Measurements from ENCODE around the gene NFIB. TPM values are rescaled to one million over a fixed set of nuclear protein-coding genes. Genes with fewer than 3 reads are reported as not detected.

Gene NFIB
- total RNA-seq, 1 experiment from 2014 or later: 13.6 TPM

DNA sequence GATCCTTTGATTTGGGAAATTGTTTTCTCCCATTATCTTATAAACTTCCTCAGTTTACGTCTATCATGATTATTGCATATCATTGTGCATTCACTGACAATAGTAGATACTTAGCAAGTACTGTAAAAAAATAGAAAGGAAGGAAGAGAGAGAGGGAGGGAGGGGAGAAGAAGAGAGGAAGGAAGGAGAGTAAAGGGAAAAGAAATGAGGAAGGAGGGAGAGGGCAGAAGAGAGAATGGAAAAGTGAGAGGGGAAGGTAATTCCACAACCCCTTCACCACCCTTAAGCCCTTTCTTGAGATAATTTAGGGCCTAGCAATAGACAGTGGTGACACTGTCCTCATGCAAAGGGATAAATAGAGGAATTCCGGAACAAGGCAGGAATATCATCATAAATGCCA, 64.4 kb downstream of the NFIB start:
- no peak for DNase-seq (ENCODE audit: low spot score)

DNA sequence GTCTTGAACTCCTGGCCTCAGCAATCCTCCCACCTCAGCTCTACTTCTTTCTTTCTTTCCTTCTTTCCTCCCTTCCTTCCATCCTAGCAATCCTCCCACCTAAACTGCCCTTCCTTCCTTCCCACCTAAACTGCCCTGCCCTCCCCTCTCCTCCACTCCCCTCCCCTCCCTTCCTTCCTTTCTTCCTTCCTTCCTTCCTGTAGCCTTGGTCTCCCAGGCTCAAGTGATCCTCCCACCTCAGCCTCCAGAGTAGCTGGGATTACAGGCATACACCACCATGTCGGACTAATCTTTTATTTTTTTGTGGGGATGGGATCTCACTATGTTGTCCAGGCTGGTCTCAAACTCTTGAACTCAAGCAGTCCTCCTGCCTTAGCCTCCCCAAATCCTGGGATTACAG, 65.8 kb downstream of the NFIB start:
- DNase-seq (ENCODE audit: low spot score): no peak

DNA sequence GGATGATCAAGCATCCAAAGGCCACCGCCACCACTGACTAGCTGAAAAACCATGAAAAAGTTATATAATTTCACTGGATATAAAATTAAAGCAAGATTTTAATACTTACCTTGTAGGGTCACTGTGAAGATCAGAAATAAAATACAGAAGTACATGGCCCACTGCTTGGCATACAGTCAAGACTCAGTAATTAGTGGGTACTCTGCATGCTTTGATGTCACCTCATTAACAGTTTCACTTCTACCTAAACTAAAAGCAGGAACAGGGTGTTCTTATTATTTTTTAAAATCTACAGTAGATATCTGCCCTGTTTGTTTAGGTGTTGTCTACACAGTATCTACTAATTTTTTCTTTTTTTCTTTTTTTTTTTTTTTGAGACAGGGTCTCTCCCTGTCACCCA, 66.4 kb downstream of the NFIB start:
- DNase-seq (ENCODE audit: low spot score): no peak

DNA sequence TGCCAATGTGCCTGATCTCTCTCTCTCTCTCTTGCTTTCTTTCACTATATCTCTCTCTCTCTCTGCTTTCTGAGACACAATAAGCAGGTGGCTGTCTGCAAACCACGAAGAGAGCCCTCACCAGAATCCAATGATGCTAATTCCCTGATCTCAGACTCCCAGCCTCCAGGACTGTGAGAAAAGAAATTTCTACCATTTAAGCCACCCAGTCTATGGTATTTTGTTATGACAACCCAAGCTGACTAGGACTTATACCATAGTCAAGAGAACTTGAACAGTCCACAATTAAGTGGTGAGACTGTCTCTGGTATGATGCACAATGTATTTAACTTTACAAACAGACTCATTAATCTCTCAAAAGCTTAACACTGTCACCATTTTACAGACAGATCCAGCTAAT, 67.0 kb downstream of the NFIB start:
- no peak for DNase-seq (ENCODE audit: low spot score)

DNA sequence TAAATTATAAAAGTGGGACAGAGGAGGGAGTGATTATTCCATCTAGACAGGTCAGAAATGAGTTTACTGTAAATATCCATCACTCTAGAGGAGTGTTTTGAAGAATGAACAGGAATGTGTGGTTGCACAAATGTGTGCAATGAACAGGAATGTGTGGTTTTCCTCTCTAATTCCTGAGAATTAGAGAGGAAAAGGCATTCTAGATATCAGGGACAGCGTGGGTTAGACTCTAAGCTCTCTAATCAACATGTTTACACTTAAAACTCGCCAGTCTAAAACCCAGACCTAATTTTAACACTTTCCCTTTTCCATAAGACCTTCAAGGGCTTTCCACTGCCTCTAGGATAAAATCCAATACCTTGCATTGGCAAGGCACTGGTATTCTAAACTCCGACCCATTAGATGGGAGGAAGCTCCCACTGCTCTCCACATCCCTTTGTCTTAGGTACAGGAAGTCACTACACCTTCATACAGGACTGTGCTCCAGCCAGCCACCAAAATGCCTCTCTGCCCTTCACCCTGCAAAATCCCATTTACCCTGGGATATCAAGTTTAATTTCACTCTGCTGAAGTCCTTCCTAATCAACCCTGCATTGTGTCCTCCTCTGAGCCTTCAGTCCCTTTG, 67.9 kb downstream of the NFIB start:
- no peak for DNase-seq (ENCODE audit: low spot score)

DNA sequence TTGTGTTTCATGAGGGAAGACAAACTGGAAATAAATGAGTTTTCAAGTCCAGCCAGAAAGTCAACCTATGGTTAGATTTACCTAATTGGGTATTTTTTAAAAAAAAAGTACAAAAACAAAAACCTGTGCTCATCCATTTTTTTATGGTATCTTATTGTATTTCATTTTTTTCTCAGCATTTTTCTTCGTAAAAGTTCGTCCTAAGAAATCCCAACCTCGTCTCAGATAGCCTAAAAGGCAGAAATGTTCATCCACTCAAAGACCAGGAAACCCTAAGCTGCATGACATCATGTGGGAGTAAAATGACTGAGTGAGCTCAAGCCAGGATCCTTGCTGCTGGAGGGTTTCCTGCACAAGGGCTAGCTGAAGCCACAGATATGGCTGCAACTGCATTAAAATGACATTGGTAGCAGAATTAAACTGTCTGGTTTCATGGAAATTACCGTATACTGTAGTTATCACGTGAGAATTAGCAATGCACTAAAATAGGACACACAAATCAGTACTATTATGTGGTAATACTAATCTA, 70.4 kb downstream of the NFIB start:
- no peak for DNase-seq (ENCODE audit: low spot score)

DNA sequence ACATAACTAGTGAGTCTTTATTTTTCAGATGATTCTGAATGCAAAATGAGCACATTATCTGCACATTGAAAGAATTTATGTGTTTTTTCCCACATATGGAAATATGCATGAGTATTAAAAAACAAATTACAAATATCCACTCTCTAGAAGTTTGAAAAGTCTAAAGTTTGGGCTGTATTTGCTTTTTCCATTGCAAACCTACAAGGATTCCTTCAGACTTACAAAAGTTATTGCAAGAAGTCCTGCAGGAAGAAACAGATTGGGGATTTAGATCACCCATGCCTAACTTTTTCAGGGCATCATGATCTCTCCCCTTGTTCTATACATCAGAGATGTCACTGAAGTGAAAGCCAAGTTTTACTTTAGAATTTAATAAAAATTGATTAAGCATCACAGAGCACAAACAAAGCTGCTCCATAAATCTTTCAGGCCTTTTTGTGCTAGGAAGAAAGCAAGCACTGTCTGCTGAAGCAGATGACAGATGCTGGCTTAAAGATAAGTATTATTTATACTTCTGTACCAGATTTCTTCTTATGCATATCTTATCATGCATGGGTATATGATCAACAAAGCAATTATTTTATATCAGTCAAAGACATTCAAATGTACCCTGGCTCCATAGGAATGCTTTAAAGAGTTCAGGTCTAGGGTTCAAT, 71.7 kb downstream of the NFIB start:
- DNase-seq (ENCODE audit: low spot score): no peak

DNA sequence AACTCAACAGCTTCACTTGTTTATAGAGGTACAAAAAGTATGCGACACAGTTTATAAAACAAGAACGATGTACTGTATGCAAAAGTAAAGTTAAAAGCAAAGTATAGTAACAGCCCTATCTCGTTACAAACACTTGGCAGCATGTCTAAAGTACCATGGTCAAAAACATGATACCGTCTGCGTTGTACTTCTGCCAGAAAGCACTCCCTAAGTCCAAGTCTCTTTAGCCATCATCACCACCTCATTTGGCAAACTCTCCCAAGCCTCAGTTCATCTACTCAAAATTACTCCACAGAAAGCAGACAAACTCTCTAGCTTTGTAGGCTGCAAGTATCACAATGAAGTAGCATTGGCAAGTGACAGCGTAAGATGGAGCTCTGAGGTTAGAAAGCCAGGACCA, 73.4 kb downstream of the NFIB start:
- no peak for DNase-seq (ENCODE audit: low spot score)

DNA sequence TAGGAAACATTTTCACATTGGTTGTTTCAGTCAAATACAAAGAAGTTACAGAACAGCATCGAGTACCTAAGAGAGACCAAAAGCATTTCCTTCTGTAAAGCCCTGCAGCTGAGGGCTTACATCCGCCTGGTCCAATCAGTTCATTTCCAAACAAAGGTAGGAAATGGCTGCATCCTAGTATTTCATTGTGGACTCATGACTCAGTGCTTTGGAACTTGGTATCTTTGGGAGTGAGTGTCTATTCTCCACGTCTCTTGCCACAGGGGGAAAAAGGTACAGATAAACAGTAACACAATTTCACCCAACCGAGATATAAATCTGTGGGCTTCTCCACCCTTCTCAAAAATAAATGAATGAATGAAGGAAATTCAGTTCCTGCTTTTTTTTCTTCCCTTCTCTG, 75.4 kb downstream of the NFIB start:
- peak; percentile 67 for DNase-seq (ENCODE audit: low spot score)

DNA sequence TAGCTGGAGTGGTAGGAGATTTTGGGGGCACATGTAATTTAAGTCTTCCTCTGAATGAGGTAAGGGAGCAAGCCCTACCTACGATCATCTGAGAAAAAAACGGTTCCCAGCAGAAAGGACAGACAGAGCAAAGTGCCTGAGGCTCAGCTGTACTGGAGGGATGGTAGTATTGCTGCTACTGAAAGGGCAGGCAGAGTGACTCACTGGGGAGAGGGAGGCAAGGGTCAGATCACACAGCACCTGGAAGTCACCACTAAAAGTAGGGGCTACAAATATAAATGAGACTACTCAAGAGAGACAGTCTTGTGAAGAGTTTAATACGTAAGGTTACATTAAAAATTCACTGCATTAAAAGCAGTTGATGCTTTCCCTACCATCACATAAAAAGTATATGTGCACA, 75.9 kb downstream of the NFIB start:
- DNase-seq (ENCODE audit: low spot score): peak; percentile 52

DNA sequence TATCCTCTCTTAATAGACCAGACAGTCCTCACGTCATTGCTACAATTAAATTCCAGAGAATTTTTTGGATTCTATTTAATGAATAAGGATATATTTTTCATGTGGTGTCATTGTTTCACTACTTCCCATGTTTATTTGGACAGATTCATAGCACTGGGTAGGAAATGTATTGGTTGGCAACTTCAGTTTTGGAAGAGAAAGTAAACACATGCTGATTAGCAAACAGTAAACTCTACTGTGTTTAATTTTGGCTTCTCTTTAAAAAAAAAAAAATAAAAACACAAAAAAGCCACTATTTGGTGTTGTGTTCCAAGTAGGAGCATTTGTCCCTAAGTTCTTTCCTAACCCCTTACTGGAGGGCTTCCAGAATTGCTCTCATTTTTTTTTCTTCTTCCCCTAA, 77.3 kb downstream of the NFIB start:
- no peak for DNase-seq (ENCODE audit: low spot score)

DNA sequence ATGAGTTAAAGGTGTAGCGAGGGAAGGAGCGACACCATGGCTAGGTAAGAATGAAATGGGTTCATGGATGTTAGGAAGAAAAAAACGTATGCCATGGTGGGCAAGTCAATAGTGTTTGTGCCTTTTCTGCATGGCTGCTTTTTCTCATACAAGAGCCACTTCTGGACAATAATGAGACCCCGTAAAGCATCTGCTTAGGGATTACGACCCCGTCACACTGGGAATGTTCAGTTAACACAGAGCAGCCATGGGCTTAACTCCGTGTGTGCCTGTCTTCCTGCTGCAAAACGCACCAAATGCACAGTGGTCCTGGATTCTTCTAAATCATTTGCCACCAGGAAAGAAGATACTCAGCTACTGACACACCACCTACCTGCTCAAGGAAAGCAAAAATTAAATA, 81.8 kb downstream of the NFIB start:
- DNase-seq (ENCODE audit: low spot score): no peak

DNA sequence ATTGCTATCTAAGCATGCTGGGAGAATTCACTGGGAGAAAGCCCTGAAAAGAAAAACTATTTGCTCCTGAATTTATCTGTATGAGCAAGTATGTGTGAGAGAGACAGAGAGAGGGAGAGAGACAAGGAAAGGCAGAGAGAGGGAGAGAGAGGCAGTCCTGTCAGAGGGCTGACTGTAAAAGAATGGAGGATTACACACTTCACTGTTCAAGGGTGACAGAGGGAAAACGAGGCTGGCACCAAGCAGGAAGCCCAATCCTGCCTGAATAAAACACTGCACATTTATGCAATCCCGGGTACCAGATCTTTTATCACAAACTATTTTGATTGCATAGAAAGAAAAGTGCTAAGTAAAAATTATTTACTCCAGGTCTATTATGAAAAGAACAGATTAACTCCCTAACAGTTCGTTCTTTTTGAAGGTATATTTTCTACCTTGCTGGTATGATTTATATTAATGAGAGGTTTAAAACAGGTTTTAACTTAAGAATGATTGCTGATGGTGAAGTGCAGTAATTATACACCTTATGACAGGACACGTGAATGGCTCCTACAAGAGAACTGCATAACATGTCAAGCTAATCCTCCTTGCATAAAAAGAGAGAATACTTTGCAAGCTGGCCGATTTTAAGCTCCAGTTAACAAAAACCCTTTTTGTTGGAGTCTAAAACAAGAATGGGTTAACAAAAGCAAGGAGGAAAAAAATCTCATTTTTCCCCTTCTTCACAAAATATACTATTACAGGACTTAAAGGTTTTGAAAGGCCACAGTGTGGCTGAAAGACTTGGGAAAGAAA, 82.5 kb downstream of the NFIB start:
- DNase-seq (ENCODE audit: low spot score): no peak

DNA sequence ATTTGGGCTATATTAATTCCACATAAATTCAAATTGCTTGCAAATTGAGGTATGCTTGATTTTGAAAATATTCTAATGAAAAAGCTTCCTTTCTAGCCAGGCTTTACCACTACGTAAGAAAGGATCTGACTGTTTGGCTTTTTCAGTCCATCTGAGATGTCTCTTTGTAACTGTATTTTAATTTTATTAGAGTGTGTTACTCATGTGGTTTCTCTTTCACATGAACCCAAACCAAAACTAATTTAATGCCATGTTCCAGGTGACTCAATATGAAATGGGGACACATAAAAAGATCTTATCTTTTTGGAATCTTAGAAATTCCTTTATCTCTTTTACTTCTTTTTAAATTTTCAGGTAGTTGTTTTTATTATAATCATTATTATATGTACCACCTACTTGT, 85.3 kb downstream of the NFIB start:
- DNase-seq (ENCODE audit: low spot score): no peak

DNA sequence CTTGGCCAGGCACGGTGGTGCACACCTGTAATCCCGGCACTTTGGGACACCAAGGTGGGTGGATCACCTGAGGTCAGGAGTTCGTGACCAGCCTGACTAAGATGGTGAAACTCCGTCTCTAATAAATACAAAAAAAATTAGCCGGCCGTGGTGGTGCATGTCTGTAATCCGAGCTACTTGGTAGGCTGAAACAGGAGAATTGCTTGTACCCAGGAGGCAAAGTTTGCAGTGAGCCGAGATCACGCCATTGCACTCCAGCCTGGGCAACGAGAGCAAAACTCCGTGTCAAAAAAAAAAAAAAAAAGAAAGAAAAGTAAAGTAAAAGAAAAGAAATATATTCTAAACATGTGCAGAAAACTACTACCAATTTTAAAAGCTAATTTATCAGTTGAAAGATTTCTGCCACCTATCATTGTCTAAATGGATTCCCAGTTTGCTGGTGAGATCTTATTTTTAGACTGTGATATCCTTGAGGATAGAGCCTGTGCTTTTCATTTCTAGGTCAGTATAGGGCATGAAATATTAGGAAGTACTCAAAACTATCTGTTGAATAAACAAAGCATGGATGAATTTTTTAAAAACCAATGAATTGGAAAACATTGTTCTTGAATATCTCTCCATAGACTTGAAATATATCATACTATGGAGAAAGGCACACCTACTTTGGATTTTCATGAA, 86.9 kb downstream of the NFIB start:
- no peak for DNase-seq (ENCODE audit: low spot score)

DNA sequence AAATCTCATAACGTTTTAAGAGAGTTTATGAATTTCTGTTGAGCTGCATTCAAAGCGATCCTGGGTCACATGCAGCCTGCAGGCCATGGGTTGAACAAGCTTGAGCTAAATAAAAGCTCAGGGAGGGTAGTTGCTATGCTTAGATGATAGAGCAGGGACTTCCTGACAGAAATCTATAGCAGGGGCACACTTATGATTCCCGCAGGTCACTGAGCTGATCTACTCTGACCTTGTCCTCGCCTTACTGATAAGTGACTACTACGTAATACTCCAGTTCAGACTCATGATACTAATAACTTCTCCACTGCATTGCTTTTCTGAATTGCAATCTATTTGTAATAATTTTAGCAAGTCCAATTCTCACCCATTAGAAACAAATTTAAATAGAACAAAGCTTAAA, 90.9 kb downstream of the NFIB start:
- no peak for DNase-seq (ENCODE audit: low spot score)

DNA sequence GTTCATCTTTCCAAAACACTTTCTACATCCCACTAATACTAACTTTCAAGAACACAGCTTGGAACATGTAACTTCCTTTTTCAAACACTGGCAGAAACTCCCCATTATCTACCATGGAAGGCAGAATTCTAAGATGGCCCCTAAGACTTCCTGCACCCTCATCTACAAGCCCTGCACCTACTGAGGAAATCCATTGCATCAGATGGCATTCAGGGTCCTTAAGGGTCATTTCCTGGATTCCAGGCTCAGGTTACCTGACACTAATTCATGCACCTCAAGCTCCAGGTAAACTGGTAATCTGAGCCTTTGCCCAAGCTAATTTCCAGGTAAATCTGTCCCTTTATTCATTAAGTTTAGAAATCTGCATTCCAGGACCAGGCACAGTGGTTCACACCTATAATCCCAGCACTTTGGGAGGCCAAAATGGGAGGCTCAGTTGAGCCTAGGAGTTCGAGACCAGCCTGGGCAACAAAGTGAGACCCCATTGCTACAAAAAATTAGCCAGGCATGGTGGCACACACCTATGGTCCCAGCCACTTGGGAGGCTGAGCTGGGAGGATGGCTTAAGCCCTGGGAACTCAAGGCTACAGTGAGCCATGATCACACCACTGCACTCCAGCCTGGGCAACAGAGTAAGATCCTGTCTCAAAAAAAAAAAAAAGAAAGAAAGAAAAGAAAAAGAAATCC, 91.6 kb downstream of the NFIB start:
- no peak for DNase-seq (ENCODE audit: low spot score)

DNA sequence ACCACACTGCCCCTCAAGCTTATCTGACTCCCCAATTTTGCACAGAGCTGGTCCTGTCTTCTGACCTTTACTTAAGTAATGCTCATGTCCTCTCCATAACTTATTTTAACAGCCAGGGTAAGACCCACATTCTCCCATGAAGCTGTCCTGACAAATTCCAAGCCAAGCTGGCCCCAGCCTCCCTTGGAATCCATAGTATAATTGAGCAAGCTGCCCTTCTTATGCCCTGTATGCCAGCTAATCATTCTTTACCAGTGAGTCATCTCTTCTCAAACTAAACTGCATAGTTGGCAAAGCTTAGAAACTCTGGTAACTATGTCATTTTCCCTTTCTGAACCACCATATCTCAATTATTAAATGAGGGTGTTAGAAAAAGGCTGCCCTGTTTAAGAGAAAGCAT, 92.4 kb downstream of the NFIB start:
- DNase-seq (ENCODE audit: low spot score): peak; percentile 52

DNA sequence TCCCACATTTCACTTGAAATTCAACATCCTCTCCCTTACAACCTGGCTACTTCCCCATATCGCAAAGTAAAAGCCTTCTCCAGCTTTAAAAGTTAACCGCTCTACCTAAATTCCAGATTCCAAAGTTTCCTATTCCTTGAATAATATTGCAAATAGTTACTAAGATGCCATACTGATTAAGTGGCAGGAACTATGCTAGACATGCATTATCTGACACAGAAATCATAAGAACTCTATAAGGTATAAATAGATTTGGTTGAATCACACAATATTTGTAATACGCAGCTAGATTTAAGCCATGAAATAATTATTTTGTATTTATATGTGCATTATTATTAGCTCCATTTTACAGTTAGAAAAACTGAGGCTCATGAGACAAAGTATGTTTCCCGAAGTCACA, 92.8 kb downstream of the NFIB start:
- DNase-seq (ENCODE audit: low spot score): no peak

DNA sequence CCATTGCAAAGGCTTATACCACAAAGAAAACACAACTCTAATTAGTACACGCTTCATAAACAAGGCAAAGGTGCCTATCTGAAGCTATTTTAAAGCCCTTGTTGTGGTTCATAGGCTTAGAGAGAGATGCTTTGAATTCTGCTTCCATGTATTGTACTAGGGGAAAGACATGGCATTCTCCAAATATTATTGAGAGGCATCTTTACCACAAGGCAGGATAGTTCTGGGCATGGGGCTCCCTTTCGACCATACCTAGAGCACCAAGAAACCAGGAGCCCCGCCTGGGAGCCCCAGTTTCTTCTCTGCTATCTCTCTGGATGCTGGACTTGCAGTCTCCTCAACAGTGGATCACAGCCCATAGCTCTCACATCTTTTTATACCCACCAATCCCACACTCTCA, 93.7 kb downstream of the NFIB start:
- DNase-seq (ENCODE audit: low spot score): no peak

DNA sequence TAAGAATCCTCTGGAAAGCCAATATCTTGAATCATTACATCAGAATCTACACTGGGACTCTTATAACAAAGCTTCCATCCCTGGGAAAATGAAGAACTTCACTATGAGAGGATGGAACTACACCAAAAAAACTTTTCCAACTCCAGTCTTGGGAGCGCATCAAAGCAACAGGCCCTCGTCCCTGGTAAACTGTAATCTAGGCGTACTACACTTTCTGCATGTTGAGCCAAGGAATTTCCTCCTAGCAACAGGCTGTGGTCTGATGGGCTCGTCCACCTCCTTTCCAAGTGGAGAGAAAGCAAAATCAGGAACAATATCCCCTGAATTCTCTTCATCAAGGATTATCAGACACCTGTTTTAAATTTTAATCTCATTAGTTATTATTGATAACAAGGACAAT, 94.1 kb downstream of the NFIB start:
- DNase-seq (ENCODE audit: low spot score): no peak

DNA sequence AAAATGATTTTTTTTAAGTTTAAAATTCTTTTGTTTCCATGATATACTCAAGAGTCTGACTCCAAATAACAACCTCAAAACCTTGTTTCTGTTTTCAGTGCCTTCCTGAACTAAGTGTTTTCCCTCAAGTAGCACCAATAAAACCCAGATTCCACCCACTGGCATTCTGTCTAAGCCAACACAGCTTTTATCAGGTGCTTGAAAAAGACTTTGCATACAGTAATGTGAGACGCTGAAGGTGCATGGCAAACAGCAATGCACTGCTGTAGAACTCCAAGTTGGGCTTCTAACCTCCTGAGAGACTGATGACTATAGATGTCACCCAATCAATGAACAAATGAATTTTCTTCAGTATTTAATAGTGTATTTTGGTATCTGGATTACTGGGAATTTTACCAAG, 95.7 kb downstream of the NFIB start:
- no peak for DNase-seq (ENCODE audit: low spot score)
